Caco-2 (cell line): ENCODE measurements around the gene XIRP1. TPM values are rescaled to one million over a fixed set of nuclear protein-coding genes. Genes with fewer than 3 reads are reported as not detected.

Source experiments
- BruUV-seq: library from RNA; stranded (reverse); fragments of 400-500 nt; replicated peaks from 2 replicates; lab custom pipeline; 2021; lab: Mats Ljungman, UMichigan
- CTCF ChIA-PET: fragments of 300-600 bp; sonication (Branson Sonifier 250); formaldehyde crosslinking; loops from one replicate; lab custom pipeline; 2022; ENCODE audit warnings: antibody characterized with exemption; lab: Charles Lee
- POLR2A ChIA-PET: fragments of 300-600 bp; sonication (Branson Sonifier 250); formaldehyde crosslinking; loops from one replicate; lab custom pipeline; 2022; ENCODE audit warnings: antibody characterized with exemption; lab: Charles Lee
- DNase-seq, 2 experiments: peaks; one replicate each; pipeline versions ENCODE4 v3.0.0 to v3.0.0-alpha.2; 2020 to 2022
- H3K27me3 ChIP-seq: replicated peaks from 2 replicates; pipeline ENCODE4 v1.6.0; 2011; ENCODE audit warnings: low read length; ENCODE audit not compliant: control insufficient read depth, insufficient read depth
- H3K36me3 ChIP-seq: 2 replicates; pipeline ENCODE4 v1.5.1; 2011; ENCODE audit warnings: low read length; ENCODE audit not compliant: control insufficient read depth, insufficient read depth
- H3K4me1 ChIP-seq: fragments of 250-450 bp; sonication (Bioruptor Pico); 2 replicates; pipeline ENCODE4 v1.5.1; 2020; ENCODE audit warnings: mild to moderate bottlenecking
- H3K4me3 ChIP-seq: 2 replicates; pipeline ENCODE4 v1.5.1; 2011; ENCODE audit warnings: low read depth, mild to moderate bottlenecking, control low read depth, low read length
- H3K9me3 ChIP-seq: fragments of 250-450 bp; sonication (Bioruptor Pico); 2 replicates; pipeline ENCODE4 v1.5.1; 2020; ENCODE audit warnings: mild to moderate bottlenecking, moderate library complexity
- H3K27ac Mint-ChIP-seq: one replicate; pipeline ENCODE4 v1.8.0; 2022; ENCODE audit warnings: mixed read lengths; ENCODE audit not compliant: unreplicated experiment
- H3K27me3 Mint-ChIP-seq: one replicate; pipeline ENCODE4 v1.8.0; 2022; ENCODE audit warnings: mixed read lengths; ENCODE audit not compliant: insufficient read depth, unreplicated experiment
- H3K36me3 Mint-ChIP-seq: one replicate; pipeline ENCODE4 v1.8.0; 2022; ENCODE audit warnings: mild to moderate bottlenecking, mixed read lengths; ENCODE audit not compliant: insufficient read depth, unreplicated experiment
- H3K4me1 Mint-ChIP-seq: one replicate; pipeline ENCODE4 v1.8.0; 2022; ENCODE audit warnings: low read depth, mixed read lengths; ENCODE audit not compliant: unreplicated experiment
- H3K4me3 Mint-ChIP-seq: one replicate; pipeline ENCODE4 v1.8.0; 2022; ENCODE audit warnings: mild to moderate bottlenecking, moderate library complexity, mixed read lengths; ENCODE audit not compliant: unreplicated experiment
- H3K9me3 Mint-ChIP-seq: one replicate; pipeline ENCODE4 v1.8.0; 2022; ENCODE audit warnings: mixed read lengths; ENCODE audit not compliant: unreplicated experiment
- intact Hi-C: fragments of 100-400 bp; cut with micrococcal nuclease; formaldehyde crosslinking; loops from one replicate; pipeline ENCODE4 v1.10.0; 2022; ENCODE audit not compliant: unreplicated experiment
- total RNA-seq: library from RNA; stranded (reverse); gene quantifications from 2 replicates; pipeline ENCODE4 v1.2.3, GENCODE V29; 2022
- TF ChIP-seq, protein P1 (sequence below), 2 experiments: fragments of 200-600 bp in 1 of 2; IDR thresholded peaks; 1 replicate in 1 of 2; 2 replicates in 1 of 2; pipeline versions ENCODE4 v1.5.1 to v1.8.0; 2011 to 2022; ENCODE audit warnings: antibody characterized with exemption in 1 of 2, control low read depth in 1 of 2, inconsistent platforms in 1 of 2, low read depth in 1 of 2, low read length in 1 of 2, mild to moderate bottlenecking in 1 of 2, moderate library complexity in 1 of 2; ENCODE audit not compliant: insufficient read depth in 1 of 2, severe bottlenecking in 1 of 2, unreplicated experiment in 1 of 2

The XIRP1 gene
- total RNA-seq, 1 experiment from 2014 or later: not detected

DNA sequence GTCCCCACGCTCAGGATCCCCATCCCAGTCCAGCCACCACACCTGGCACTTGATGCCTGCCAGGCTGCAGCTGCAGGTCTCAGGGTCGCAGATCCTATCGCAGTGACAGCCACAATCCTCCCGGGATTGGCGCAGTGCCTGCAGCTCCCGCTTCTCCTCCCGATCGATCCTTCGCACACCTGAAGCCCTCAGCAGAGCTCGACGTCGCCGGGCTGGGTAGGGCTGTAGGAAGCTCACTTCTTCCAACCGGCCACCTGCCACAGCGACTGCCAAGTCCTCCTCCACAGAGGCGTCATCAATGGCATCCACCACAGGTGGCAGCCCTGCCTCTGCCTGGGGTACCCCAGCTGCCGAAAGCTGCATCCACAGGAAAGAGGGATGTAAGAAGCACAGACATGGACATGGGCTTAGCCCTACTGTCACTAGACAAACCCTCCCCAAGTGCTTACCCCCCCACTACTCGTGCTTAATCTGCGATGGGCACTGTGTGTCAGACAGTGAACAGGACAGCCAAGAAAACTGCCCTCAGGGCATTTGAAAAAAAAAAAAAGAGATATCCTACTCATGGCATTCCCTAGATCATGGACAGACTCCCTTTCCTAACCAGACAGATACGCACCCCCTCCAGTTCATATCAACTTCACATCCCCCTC lies 48.2 kb downstream of the XIRP1 start:
- Mint-ChIP-seq H3K9me3 (no peaks in the 10 kb centered on the region), H3K36me3 (peaks cover 71% of the 10 kb centered on the region), H3K27ac (no peak overlapping the region), H3K4me1 (peaks cover 43% of the 10 kb centered on the region), H3K27me3 (no peaks in the 10 kb centered on the region), H3K4me3 (no peak overlapping the region)
- CTCF ChIA-PET: interaction anchor here (1.2 kb wide), 1 partner anchor 144 kb away, joined by 6 read pairs; no protein-coding TSS in a partner anchor
- Histone ChIP-seq H3K36me3 (peaks cover 2% of the 10 kb centered on the region), H3K4me1 (peaks cover 38% of the 10 kb centered on the region), H3K4me3 (no peak overlapping the region), H3K27me3 (no peaks in the 10 kb centered on the region), H3K9me3 (no peaks in the 10 kb centered on the region)
- no TSS peak for BruUV-seq
- intact Hi-C loops: no loop called here
- DNase-seq: no peak
- TF ChIP-seq, protein P1, sequence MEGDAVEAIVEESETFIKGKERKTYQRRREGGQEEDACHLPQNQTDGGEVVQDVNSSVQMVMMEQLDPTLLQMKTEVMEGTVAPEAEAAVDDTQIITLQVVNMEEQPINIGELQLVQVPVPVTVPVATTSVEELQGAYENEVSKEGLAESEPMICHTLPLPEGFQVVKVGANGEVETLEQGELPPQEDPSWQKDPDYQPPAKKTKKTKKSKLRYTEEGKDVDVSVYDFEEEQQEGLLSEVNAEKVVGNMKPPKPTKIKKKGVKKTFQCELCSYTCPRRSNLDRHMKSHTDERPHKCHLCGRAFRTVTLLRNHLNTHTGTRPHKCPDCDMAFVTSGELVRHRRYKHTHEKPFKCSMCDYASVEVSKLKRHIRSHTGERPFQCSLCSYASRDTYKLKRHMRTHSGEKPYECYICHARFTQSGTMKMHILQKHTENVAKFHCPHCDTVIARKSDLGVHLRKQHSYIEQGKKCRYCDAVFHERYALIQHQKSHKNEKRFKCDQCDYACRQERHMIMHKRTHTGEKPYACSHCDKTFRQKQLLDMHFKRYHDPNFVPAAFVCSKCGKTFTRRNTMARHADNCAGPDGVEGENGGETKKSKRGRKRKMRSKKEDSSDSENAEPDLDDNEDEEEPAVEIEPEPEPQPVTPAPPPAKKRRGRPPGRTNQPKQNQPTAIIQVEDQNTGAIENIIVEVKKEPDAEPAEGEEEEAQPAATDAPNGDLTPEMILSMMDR (IDR thresholded peaks at IDR 0.05; ENCODE audit: insufficient read depth in 1 of 2, low read depth in 1 of 2, low read length in 1 of 2, severe bottlenecking in 1 of 2, unreplicated experiment in 1 of 2): no peak
- POLR2A ChIA-PET: no interaction called here

DNA sequence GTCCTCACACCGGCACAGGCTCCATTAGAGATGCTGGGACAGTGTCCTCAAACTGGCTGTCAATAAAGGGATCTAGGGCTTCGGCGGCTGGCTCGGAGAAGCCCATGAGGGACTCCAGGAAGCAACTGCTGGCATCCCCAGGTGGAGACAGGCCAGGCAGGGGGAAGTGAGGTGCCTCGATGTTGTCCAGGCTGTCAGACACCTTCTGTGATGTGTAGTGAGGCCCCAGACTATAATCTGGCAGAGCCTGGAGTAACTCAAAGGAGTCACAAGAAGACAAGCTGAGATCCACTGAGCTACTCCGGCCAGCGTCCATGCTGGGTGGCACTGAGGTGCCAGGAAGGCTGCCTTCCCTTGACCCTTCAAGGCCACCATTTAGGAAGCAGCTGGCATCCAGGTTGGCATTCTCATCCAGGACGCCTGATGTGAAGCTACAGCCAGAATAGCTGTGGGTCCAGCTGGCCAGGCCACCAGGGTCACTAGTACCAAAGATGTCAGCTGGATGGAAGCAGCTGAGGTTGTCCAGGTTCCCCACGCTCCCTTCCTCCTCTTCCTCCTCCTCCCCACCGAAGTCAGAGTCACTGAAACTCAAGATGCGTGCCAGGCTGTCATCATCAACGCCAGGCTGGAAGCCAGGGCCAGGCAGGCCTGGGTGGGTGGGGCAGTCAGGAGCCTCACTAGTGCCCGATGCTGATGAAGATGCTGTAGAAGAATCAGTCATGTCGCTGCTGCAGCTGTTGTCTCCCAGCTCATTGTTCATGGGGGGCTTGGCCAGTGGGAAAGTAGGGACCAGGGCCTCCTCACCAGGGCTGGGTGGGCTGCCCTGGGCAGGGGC lies 49.1 kb downstream of the XIRP1 start:
- CTCF ChIA-PET: interaction anchor here (1.2 kb wide), 1 partner anchor 145 kb away, joined by 6 read pairs; no protein-coding TSS in a partner anchor
- H3K9me3 ChIP-seq: no peaks in the 10 kb centered on the region
- no peaks in the 10 kb centered on the region for H3K27me3 ChIP-seq
- Mint-ChIP-seq H3K4me1 (peaks cover 33% of the 10 kb centered on the region), H3K9me3 (no peaks in the 10 kb centered on the region), H3K4me3 (no peak overlapping the region), H3K27me3 (no peaks in the 10 kb centered on the region), H3K27ac (no peak overlapping the region), H3K36me3 (peaks cover 61% of the 10 kb centered on the region)
- DNase-seq: no peak
- POLR2A ChIA-PET: interaction anchor here (0.5 kb wide), 1 partner anchor 48 kb away, joined by 8 read pairs; no protein-coding TSS in a partner anchor
- no peak overlapping the region for H3K4me3 ChIP-seq
- H3K4me1 ChIP-seq: peaks cover 30% of the 10 kb centered on the region
- intact Hi-C loops: no loop called here
- TF ChIP-seq, protein P1 (IDR thresholded peaks at IDR 0.05; ENCODE audit: insufficient read depth in 1 of 2, low read depth in 1 of 2, low read length in 1 of 2, severe bottlenecking in 1 of 2, unreplicated experiment in 1 of 2): no peak
- peaks cover 2% of the 10 kb centered on the region for H3K36me3 ChIP-seq
- BruUV-seq: no TSS peak

DNA sequence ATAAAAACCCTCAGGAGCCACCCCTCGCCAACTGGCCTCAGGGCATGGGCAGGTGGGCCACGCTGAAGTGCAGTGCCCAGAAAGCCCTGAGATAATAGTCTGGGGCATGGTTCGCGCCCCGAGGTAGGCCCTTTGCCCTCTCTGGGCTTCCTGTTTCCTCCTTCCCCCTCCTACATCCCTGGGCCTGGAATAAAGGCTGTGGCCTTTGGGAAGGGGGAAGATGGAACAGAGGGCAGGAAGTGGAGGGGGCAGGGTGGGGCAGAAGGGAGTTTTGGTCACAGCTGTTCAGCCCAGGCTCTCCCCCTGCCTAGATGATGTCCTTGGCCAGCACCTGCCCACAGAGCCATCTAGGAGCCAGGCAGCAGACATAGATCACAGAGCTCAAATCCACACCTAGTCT lies 50.3 kb downstream of the XIRP1 start:
- H3K36me3 ChIP-seq: peaks cover 2% of the 10 kb centered on the region
- BruUV-seq: no TSS peak
- CTCF ChIA-PET: no interaction called here

More for the DNA sequence above, 50.3 kb downstream of the XIRP1 start:
- intact Hi-C loops: no loop called here
- Histone ChIP-seq H3K27me3 (no peaks in the 10 kb centered on the region), H3K9me3 (no peaks in the 10 kb centered on the region), H3K4me3 (no peak overlapping the region), H3K4me1 (peaks cover 18% of the 10 kb centered on the region)
- H3K9me3 Mint-ChIP-seq: no peaks in the 10 kb centered on the region
- POLR2A ChIA-PET: no interaction called here
- DNase-seq: no peak
- H3K27ac Mint-ChIP-seq: no peak overlapping the region
- TF ChIP-seq, protein P1 (IDR thresholded peaks at IDR 0.05; ENCODE audit: insufficient read depth in 1 of 2, low read depth in 1 of 2, low read length in 1 of 2, severe bottlenecking in 1 of 2, unreplicated experiment in 1 of 2): no peak
- no peaks in the 10 kb centered on the region for H3K27me3 Mint-ChIP-seq
- H3K36me3 Mint-ChIP-seq: peaks cover 59% of the 10 kb centered on the region
- no peak overlapping the region for H3K4me3 Mint-ChIP-seq
- H3K4me1 Mint-ChIP-seq: peaks cover 24% of the 10 kb centered on the region
